ENCODE results near the gene TANC2.
"Not testable (repeated sequence)": the region's sequence is repeated elsewhere in the genome, so short reads cannot be mapped to it uniquely, and the experiment has no call there.

TANC2 gene

DNA sequence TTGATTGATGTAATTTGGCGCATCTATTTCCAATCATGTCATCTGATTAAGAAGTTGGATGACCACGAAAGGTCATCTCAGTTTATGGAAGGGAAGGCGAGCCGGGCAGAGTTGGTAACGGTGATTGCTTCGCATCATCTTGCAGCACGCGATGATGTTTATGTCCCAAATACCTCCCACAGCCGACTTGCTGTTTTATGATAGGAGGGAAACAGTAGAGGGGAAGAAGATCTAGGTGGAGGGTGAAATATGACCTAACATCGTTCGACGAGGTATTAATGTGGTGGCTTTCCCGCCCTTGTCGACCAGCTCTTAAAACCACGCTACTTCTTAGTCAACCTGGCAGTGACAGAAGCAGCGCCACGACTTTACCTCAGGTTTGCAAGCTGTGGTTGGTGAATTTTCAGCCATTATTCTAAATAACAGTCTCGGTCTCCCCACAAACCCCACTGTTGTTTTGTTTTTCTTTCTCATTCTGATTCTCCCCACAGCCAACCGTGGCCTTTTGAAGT, 805 bp upstream of the TANC2 start:
- peak; percentile 67 for DNase-seq

DNA sequence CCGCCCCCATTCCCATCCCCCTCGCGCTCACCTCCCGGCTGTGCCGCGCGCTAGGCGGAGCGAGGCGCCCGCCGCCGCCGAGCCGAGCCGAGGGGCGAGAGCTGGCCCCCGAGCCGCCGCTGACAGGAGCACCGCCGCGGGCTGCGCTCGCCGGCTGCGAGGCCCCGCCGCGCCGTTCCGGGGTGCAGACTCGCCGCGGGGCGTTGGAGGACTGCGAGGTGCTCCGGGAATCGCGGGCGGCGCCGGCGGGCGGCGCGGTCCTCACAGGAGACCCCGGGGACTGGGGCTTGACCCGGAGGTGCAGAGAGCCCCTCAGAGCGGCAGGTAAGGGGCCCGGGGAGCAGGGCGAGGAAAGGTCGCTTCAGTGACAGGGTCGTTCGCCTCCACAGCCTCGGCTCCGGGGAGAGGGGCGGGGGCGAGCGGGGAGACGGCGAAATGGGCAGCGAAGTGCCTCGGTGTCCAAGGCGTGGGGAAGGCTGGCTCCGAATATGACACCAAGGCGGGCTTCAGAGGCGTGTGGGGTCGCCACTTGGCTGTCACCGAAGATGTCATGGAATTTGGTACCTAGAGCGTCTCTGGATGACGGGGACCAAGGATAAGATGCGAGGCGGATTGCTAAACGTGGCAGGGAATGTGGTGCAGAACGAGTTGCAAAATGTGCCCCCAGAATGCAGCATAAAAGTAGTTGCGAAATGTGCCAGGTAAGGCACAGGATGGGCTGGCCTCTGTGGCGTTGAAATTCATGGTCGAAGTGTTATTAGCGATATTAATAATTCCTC, 580 bp downstream of the TANC2 start:
- peak; percentile 23 for DNase-seq

DNA sequence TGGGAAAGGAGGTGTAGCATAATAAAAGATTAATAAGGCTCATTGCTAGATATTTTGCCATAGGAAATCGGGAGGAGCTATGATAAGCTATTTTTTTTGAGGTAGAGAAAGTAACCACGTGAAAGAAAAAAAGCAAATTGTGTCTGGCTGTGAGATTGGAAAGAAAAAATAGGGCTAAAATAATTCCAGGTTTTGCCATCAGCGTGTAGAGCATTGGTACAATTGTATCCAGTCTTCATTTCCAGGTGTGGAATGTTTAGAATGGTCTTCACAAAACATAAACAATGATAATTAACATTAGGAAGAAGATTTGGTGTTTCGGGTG, 1.1 kb downstream of the TANC2 start:
- DNase-seq, result no peak

- peak; percentile 31 for DNase-seq
Observed at GRCh38 chr17:62968445-62968923, 2.4 kb downstream of the TANC2 start.

DNA sequence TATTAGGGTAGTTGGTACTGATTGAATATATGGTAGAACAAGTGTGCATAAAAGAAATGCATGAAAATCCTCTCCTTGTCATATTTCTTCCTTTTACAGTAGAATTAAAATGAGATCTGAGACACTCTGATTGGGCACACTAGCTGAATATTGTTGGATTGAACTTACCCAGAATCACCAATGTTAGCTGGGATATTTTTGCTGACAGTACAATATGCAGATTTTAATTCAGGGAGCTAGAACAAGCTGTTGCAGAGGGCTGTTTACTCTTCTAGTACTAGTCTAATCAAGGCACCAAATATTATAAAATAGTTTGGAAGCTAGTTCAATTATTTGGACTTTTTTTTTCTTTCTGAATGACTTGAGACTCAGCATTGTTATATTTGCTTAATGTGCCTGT, 4.6 kb downstream of the TANC2 start:
- DNase-seq, result no peak

GRCh38 chr17:62971853-62972252, 5.8 kb downstream of the TANC2 start:
- no peak for DNase-seq

- DNase-seq, result no peak
Observed at GRCh38 chr17:62974788-62975187, 8.8 kb downstream of the TANC2 start.

DNA sequence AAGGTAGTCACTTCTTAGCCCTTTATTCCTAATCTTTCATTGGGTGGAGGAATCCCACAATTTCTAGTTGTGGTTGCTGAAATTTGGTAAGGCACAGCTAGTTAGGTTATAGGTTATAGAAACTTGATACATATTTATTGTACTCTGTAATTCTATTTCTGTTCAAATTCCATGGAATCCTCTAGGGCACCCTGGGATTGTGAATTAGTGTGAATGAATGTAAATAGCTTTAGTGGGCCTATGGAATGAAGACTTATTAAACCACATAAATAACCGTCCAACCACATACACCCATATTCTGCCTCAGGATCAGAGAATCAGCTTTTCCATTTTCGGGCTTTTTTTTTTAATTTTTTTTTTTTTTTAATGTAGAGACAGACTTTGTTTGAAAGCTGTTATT, 9.2 kb downstream of the TANC2 start:
- DNase-seq, result no peak

DNA sequence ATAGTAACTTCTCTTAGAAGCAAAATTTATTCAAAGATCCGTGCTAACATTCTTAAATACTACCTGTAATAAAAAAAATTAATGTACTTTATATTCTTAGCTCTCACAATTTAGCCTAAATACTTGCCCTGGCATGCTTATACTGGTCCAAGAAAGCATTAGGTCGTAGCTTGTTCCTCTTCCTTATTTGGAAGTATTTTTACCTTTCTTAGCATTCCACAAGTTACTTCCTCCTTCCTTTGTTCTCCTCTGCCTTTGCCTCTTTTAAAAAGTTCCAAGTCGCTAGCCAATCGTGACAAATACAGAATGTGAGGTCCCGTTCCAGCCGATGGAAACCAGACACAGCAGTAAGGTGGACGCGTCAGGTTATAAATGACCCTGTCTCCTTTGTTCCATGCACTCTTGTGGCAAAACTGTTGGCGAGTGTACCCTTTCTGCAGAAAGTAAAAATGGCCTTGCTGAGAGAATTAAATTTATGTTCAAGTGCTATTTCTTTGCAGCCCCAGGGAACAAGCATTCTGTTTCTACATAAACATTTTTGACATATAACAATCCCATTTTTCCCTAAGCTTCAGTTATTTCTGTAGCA, 10.7 kb downstream of the TANC2 start:
- not testable (repeated sequence) for DNase-seq

DNA sequence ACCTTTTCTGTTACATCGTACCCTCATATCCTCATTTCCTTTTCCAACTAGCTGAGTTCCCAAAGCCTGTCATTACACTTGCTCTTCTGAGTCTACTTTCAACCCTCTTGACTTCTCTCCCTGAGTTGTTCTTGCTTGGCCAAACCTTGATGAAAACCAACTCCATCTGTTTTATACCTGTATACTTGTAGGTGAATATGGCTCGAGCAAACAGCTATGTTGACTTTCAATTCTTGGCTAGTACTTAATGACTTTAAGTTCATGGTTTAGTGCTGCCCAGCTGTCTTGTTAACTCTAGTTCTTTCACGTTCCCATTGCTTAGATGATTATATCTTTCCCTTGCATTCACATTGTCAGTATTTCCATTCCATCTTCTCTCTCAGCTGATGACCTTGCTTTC, 14.8 kb downstream of the TANC2 start:
- DNase-seq, result no peak

DNA sequence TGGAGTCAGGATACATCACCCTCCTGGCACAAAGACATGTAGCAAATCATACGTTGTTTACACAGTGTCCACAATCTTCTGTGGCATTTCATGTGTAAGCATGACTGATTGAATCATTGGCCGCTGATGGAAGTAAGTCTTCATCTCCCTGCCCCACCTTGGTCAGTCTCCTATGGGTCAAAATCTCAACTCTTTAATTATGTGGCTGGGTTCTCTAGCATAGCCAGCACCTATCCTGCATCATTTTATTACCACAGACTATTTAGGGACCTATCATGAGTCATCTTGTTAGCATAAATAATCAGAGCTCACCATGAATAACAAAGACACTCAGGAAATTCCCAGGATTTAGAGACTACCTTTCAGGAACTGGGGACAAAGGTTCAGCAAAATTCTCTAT, 15.9 kb downstream of the TANC2 start:
- DNase-seq, result no peak

DNA sequence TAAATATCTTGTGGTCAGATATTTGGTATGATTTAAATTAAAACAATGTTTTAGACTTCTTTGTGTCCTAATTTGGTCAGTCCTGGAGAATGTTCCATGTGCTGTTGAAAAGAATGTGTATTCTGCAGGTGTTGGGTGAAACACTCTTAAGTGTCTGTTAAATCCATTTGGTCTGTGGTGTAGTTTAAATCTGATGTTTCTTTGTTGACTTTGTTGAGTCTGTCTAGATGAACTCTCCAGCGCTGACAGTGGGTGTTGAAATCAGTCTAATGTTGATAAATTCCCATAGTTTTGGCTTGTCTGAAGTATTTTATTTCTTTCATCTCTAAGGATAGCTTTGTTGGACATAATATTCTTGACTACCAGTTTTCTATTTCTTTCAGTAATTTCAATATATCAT, 18.8 kb downstream of the TANC2 start:
- no peak for DNase-seq

- no peak for DNase-seq
Observed at GRCh38 chr17:62986549-62986948, 20.5 kb downstream of the TANC2 start.

DNA sequence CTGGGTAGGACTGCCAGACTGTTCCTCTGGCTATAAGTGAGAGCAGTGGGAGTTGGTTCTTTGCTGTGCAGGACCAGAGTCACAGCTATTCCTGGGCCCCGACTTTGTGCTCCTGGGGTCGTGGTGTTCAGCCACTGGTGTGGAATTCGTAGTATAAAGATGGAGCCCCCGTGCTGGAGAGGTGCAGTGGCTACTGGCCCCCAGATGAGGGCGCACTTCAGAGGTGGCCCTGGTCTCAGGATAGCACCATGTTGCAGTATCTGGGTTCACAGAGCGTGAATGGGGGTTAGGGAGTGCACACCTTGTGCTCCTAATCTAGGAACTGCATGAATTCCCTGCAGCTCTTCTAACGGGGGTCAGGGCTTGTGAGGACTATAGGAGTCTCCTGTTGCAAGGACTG, 21.1 kb downstream of the TANC2 start:
- DNase-seq, result no peak

- DNase-seq, result no peak
Observed at GRCh38 chr17:62989501-62989900, 23.5 kb downstream of the TANC2 start.

DNA sequence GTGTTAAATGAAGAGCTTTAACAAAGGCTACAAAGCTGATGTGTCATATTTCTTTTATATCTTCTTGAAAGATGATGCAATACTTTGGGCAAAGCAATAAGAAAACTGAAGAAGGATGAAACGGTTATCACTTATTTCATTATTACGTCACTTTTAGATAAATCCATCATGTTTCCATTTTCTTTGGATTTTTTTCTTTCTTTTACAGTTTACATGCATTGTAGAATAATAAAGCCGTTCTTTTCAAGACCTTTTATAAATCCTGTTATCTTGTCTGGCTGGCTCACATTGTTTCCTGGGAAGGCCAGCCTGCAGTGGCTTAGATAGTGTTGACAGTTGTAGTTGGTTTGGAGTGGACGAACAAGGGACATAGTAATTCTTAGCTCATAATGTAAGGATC, 28.9 kb downstream of the TANC2 start:
- no peak for DNase-seq

DNA sequence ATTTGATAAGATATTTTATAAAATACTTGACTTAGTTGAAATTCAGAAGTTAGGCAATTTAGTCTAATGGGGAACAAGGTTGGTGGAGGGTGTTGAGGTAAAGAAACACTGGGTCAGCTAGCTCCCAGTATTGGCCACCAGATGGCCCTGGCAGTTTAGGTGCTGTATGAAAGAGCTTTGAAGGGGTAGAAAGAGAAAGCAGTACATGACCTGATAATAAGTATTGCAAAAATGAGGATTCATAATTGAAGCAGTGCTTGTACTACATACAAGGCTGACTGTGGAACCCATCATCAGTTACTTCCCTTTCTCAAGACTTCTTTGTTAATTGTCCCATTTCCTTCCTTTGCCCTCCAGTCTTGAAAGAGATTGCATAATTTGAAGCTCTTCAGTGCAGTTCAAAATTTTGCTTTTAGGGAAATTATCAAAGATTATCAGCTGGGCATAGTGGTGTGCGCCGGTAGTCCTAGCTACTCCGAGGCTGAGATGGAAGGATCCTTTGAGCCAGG, 29.4 kb downstream of the TANC2 start:
- DNase-seq, result no peak

- DNase-seq, result no peak
Observed at GRCh38 chr17:62996221-62996620, 30.2 kb downstream of the TANC2 start.

DNA sequence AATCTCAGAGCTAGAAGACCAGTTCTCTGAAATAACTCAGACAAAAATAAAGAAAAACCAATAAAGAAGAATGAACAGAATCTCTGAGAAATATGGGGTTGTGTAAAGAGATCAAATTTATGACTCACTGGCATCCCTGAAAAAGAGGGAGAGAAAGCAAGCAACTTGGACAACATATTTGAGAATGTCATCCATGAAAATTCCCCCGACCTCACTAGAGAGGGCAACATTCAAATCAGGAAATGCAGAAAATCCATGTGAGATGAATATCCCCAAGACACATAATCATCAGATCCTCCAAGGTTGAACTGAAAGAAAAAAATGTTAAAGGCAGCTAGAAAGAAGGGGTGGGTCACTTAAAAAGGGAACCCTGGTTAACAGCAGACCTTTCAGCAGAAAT, 32.1 kb downstream of the TANC2 start:
- no peak for DNase-seq

DNA sequence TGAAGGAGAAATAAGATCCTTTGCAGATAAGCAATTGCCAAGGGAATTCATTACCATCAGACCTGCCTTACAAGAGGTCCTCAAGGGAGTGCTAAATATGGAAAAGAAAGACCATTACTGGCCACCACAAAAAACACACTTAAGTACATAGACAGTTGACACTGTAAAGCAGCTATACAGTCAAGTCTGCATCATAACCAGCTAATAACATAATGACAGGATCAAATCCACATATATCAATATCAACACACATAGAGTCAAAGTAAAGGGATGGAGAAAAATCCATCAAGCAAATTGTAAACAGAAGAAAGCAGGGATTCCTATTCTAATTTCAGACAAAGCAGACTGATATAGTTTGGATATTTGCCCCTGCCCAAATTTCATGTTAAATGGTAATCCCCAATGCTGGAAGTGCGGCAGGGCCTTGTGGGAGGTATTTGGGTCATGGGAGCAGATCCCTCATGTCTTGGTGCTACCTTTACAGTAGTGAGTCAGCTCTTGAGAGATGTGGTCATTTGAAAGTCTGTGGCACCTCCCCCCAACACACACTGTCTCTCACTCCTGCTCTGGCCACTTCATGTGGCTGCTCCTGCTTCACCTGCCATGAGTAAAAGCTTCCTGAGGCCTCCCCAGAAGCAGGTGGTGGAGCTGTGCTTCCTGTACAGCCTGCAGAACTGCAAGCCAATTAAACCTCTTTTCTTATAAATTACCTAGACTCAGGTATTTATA, 32.8 kb downstream of the TANC2 start:
- DNase-seq, result no peak

GRCh38 chr17:62999736-63000135, 33.7 kb downstream of the TANC2 start:
- no peak for DNase-seq

- no peak for DNase-seq
Observed at GRCh38 chr17:63001689-63002394, 35.8 kb downstream of the TANC2 start.

DNA sequence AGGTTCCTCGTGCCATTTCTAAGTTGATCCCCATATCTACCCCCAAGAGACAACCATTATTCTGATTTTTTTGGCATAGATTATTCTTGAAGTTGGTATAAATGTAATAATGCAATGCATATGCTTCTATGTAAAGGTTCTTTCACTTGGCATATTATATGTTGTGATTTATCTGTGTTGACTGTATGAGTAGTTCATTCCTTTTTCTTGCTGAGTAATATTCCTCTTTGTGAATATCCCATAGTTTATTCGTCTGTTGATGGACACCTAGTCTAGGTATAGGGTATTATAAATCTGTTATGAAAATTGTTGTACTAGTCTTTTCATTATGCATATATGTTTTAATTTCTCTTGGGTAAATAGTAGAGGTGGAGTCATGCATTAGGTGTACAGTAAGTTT, 36.6 kb downstream of the TANC2 start:
- DNase-seq, result no peak
